ENCODE measurements around the gene MRGPRD. TPM values are rescaled to one million over a fixed set of nuclear protein-coding genes. Genes with fewer than 3 reads are reported as not detected.

The MRGPRD gene
- total and polyA plus RNA-seq, 2 of the 13 experiments (the other 11 are each of a cell fraction or from before 2014, with no cell fraction given), result not detected

GRCh38 chr11:68974421-68975194 lies 6.2 kb downstream of the MRGPRD start:
- Histone ChIP-seq H3K36me3 (replicated peaks in 1 of 2; ENCODE audit: control insufficient read depth in 1 of 2, insufficient read depth in 2 of 2, low read length in 2 of 2) (no peaks in the 10 kb centered on the region), H3K9ac (ENCODE audit: insufficient read depth, low read depth, low read length) (no peak overlapping the region), H3K4me2 (ENCODE audit: low read depth, low read length) (no peak overlapping the region), H3K79me2 (ENCODE audit: insufficient read depth, low read length) (no peaks in the 10 kb centered on the region), H4K20me1 (ENCODE audit: insufficient read depth, low read length) (no peaks in the 10 kb centered on the region), H3K4me3 (replicated peaks in 1 of 3; ENCODE audit: insufficient read depth in 1 of 3, low read depth in 2 of 3, low read length in 3 of 3) (no peak overlapping the region), H3K27ac (ENCODE audit: extremely low read length, insufficient read depth, low read length) (no peak overlapping the region), H3K27me3 (ENCODE audit: control insufficient read depth in 1 of 2, insufficient read depth in 2 of 2, low read length in 2 of 2) (peaks cover 6 to 21% of the 10 kb centered on the region in 2 experiments; a peak in 3 of 5 replicates), H3K9me3 (ENCODE audit: low read length) (no peaks in the 10 kb centered on the region), H3K4me1 (ENCODE audit: insufficient read depth, low read length) (no peaks in the 10 kb centered on the region), H2AFZ (ENCODE audit: low read length) (no peak overlapping the region)
- peak; percentile 60; the same call in 2 of the 3 replicates for ATAC-seq
- POLR2A ChIA-PET, result no interaction called here
- in situ Hi-C loops (cut with HindIII; ENCODE audit: extremely low pct_ligation_motif_present, low pct_unique_long_range_greater_than_20kb) (no loop called here), intact Hi-C loops (cut with micrococcal nuclease; ENCODE audit: unreplicated experiment) (no loop called here)
- no TSS peak for BruUV-seq (replicated peaks)
- FAIRE-seq, result no peak
- CTCF ChIA-PET (ENCODE audit: low intra/inter-chr PET ratio, low total read pairs), result no interaction called here
- WGBS (ENCODE audit: low lambda C conversion rate), result 90% methylated on average over 6 of the region's 23 CpGs
- no peak for DNase-seq (ENCODE audit: low spot score)
- TF ChIP-seq RBM22 (optimal IDR thresholded peaks at IDR 0.05; ENCODE audit: low read length) (no peak), ETV5 (CRISPR knock-in tag; IDR thresholded peaks at IDR 0.05; ENCODE audit: borderline replicate concordance) (no peak), SNRNP70 (IDR thresholded peaks at IDR 0.05; ENCODE audit: low read depth, low read length) (no peak), ZNF143 (CRISPR knock-in tag; IDR thresholded peaks at IDR 0.05) (peak; percentile 86), HOXA7 (CRISPR knock-in tag; IDR thresholded peaks at IDR 0.05) (no peak), ZBTB49 (CRISPR knock-in tag; IDR thresholded peaks at IDR 0.05; ENCODE audit: borderline replicate concordance) (no peak), USF2 (IDR thresholded peaks at IDR 0.05; ENCODE audit: low read depth, low read length) (no peak), USF2 (CRISPR knock-in tag; IDR thresholded peaks at IDR 0.05; ENCODE audit: borderline replicate concordance) (peak; percentile 47; the same call in 1 of the 2 replicates), RFX3 (CRISPR knock-in tag; IDR thresholded peaks at IDR 0.05) (no peak), THAP11 (CRISPR knock-in tag; IDR thresholded peaks at IDR 0.05) (peak; percentile 94), STAT6 (CRISPR knock-in tag; IDR thresholded peaks at IDR 0.05; ENCODE audit: borderline replicate concordance) (no peak)

Data from HepG2 (cell line).